Esophagus mucosa (tissue), 1 donor: Measurements from ENCODE around the gene SLC6A18. TPM values are rescaled to one million over a fixed set of nuclear protein-coding genes. Genes with fewer than 3 reads are reported as not detected.
"Not testable (repeated sequence)": the region's sequence is repeated elsewhere in the genome, so short reads cannot be mapped to it uniquely, and the experiment has no call there.

Experiments
- ATAC-seq: fragments of 200-7000 bp; cut with Tn5 transposase; one replicate; pipeline ENCODE4 v1.9.1; 2020
- total RNA-seq: library from RNA; stranded (reverse); gene quantifications from one replicate; pipeline ENCODE4 v1.2.4, GENCODE V29; 2023
- donor health status: DM: yes; HTN: yes; CAD: no.

Gene SLC6A18
- total RNA-seq, 1 donor from 2014 or later: not detected

DNA sequence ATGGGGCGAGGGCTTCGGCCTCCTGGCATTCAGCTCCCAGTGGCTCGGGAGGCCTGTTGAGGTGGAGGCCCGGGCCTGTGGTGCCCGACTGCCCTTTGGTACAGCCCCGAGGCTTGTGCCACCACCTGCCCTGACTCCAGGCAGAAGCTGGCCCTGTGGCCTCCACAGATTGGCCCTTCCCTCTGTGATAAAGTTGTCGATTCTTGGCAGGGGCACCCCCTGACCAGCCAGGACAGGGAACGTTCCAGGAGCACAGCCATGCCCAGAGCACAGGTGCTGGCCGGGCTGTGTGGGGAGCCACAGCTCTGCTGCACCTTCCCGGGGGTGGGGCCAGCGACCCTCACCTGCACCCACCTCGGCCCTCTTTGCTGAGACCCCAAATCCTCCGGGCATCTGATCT lies 32.7 kb downstream of the SLC6A18 start:
- no peak for ATAC-seq

DNA sequence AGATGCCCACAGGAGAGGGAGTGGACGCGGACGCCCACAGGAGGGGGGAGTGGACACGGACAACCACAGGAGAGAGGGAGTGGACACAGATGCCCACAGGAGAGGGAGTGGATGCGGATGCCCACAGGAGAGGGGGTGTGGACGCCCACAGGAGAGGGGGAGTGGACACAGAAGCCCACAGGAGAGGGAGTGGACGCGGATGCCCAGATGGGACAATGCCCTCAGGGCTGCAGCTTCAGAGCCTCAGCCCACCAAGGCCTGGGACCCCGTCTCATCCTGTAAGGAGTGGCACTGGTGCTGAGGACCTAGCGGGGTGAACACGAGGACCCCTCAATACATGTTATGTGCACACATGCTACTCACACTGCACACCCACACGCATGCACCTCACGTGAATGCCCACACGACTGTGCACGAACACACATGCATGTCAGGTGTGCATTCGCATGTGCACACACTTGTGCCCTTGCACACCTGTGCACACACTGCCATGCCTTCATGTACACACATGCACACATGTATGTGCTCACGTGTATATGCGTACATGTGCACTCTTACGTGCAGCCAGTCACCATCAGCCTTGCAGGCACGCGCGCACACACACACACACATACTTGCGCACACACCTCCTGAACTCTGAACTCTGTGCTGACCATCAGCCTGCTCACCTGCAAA lies 34.8 kb downstream of the SLC6A18 start:
- no peak for ATAC-seq

DNA sequence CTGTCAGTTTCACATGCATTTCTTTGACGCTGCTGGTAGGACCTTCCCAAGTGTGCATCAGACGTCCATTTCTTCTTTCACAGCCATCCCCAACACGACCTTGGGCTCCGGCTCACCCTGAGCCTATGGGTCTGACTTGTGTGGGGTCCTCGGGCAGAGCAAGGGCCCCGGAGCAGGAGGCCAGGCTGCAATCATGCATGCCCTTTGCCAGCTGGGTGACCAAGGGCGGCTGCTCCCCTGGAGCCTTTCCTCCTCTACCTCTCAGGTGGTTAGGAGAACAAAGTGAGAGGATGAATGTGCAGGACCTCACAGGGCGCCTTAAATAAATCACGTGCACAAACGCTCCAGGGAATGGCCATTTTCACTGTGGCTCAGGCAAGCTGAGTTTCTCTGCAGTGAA lies 36.5 kb downstream of the SLC6A18 start:
- ATAC-seq: no peak

DNA sequence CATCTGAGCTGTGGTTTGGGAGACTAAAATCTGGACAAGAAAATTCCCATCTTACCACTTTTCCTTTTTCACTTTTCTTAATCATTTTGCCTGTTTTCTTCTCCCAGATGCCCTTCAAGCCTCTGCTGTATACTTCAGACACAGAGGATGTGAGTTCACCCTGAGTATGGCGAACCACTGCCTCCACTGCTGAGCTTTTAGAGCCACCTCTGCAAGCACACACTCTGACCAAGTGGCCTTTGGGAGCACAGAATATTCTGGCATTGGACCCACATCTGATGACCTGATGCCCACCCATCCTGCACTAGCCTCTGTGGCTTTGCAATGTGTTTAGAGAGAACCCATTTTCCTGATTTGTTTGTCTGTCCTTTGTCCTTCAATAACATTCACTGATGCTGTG lies 37.2 kb downstream of the SLC6A18 start:
- no peak for ATAC-seq

DNA sequence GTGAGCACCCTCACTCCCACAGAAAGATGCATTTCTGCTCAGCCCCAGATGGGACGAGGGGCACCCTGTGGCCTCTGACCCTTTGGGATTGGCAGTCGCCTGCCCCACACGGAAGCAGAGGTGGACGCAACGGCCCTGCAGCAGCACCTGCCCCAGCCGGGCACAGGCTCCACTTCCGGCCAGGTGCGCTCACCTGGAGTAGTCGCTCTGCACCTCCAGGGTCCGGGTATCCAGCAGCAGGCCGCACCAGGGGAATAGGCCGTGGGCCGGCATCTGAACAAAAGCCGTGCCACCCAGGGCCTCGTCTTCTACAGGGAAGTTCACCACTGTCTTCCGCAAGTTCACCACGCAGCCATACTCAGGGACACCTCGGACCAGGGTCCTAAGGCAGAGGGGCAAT lies 39.0 kb downstream of the SLC6A18 start:
- no peak for ATAC-seq

DNA sequence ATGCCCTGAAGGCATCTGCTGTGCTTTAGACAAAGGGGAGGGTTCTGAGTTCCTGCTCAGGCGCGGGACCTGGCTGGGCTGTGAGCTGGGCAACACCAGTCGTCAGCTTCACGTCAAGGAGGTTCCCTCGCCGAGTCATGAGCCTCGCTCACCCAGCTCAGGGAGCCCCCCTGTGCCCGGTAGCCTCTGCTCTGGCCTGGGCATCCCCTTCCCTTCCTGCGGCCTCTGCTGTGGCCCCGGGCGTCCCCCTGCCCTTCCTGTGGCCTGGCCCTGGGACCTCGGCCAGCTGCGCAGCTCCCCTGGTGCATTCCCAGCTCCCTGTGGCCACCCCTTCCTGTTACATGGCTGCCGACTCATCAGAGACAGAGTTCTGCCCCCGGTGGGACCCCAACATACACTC lies 39.8 kb downstream of the SLC6A18 start:
- ATAC-seq: no peak

DNA sequence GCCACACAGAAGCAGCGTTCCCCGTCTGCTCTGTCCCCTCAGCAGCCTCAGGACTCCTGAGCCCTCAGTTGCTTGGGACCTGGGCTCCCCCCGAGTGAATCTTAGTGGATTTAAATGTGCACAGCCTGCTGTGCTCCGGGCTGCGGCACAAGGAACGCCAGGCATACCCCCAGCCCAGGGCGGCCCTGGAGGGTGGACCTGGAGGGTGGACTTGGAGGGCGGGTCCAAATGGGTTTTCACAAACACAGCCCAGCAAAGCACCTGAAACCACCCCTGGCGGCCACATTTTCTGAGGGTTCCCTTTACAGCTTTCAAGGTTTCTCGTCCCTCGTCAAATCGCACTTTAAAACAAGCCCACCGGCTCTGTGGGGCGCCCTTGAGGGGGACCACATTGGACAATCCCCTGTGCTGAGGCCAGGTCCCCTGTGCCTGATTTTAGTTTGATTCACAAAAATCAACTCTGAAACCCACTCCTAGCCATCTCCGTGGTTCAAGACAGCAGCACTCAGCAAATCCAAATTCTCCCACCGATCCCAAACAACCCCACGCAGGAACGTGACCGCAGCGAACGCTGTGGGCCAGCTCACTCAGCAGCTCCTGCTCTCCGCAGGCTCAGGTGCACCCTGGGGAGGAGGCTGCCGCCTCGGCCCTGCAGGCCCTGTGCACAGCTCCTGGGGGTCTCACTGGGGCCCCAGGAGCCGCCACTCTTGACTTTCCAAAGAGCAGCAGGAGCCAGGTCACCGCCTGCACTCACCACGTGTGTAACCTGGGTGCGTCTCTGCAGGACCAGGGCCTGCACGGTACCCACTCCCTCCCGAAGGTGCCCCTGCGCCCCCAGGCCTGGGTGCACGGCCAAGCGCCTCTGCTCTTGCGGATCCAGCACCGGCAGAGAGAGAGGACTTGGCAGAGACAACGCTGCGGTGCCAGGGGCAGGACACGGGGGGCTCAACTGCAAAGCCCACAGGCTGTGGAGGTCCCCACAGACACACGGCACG lies 40.6 kb downstream of the SLC6A18 start:
- no peak for ATAC-seq

DNA sequence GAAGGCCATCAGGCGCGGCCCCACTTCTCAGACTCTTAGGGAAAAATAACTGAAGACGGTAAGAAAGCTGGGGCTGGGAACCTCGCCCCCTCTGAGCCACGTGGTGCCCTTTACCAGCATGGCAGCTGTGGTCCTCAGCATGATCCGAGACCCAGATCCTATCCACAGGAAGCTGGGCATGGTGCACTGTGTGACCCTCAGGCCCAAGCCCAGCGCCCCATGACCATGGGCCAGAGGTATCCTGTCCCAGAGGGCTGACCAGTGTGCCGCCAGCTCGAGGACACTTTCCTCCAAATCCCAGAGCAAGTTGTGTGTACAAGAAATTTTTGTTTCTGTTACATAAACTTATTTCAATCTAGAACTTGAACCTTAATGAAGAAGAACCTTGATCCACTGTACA lies 41.6 kb downstream of the SLC6A18 start:
- ATAC-seq: no peak

DNA sequence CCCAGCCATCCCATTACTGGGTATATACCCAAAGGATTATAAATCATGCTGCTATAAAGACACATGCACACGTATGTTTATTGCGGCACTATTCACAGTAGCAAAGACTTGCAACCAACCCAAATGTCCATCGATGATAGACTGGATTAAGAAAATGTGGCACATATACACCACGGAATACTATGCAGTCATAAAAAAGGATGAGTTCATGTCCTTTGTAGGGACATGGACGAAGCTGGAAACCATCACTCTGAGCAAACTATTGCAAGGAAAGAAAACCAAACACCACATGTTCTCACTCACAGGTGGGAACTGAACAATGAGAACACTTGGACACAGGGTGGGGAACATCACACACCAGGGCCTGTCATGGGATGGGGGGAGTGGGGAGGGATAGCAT lies 42.3 kb downstream of the SLC6A18 start:
- ATAC-seq: not testable (repeated sequence)

DNA sequence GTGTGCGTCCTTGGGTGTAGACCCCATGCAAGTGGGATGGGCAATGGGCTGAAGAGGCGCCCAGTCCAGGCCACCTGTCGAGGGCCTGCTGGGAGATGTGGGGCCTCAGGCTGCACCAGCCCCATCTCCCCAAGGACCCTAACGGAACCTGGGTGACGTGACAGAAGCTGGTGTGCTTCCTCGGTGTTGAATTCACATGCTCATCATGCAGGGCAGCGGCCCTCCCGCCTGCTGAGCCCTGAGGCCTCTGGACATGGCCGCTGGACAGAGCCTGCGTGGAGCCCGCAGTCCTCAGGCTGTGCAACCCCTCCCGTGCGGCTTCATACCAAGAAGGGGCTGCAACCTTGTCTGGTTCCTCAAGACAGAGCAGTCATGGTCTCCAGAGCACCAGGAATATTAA lies 42.9 kb downstream of the SLC6A18 start:
- no peak for ATAC-seq

DNA sequence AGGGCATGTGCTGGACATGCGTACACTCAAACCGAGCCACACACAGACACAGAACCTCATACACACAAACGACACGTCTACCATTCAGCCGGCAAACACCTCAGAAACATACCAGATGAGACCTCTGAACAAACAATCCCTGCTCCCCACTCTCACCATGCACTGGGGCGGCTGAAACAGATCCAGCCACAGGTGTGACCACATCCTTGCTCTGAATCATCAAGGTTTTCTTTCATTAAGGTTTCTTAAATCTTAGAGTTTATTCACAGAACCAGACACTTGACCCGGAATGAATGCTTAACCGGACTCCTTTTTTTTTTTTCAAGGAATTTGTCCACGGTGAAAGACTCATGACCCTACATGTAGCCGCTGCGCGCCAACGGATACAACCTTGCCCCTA lies 43.5 kb downstream of the SLC6A18 start:
- ATAC-seq: no peak

DNA sequence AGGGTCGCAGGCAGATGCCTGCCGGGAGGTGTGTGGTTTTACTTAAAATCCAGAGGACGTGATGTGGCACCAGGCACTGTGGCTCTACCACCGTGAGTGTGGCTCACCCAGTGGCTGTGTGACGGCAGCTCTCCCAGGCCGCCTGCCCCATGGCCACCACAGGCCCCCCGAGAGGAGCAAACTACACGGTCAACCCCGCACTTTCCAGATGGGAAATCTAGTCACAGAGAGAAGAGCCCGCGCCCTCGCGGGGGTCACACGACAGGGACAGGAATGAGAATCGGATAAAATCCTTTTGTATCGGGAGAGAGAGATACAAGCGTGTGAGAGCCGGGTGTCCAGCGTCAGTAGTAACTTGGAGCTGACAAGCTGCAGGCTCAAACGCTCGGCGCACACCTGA lies 45.2 kb downstream of the SLC6A18 start:
- ATAC-seq: no peak

DNA sequence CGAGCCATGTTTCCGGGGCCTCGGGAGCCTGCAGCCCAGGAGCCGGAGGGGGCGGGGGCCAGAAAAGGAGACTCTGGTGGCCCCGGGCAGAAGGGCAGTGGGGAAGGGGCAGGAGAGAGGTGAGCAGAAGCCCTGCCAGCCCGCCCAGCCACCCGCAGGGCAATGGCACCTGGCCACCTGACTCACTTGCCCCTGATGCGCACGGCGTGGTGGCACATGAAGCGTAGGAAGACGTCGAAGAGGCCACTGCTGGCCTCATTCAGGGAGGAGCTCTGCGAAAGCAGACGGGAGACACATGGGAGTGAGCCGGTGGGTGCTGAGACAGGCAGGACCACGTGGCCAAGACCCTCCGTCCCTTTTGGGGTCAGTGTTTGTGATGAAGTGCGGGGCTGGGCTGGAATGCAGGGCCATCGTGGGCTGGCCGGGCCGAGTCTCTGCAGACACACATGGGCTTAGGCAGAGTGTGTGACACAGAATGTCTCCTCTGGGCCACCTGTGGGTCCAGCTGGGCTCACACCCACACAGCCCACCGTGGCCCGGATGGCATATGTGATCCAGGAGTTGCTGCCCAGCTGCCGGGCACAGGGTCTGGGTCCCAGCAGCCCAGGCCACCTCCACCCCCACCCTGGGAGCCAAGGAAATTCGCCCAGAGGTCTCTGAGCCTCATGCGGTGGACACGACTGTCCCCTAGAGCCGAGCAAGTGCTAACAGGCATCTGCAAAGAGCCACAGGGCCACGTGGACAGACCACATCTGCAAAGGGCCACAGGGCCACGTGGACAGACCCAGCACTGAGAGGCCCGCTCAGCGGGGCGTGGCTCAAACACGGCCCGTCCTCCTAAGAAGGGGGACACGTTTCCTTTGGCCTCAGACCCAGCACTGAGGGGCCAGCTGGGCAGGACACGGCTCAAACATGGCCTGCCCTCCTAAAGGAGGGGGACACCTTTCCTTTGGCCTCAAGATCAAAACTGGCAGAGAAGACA lies 46.0 kb downstream of the SLC6A18 start:
- no peak for ATAC-seq

DNA sequence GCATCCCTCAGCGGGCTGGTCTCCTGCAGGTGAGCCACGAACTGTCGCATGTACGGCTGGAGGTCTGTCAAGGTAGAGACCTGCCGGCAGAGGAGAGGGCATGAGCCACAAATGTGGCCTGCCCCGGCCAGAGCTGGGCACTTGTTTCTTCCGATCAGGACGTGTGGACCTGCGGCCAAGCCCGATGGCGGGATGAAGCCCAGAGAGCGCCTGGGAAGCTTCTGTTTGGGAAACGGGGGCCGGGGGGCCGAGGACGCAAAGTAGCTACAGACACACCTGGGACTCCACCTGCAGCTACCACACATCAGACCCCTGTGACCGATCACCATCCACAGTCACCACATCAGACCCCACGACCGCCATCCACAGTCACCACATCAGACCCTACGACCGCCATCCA lies 47.0 kb downstream of the SLC6A18 start:
- no peak for ATAC-seq

DNA sequence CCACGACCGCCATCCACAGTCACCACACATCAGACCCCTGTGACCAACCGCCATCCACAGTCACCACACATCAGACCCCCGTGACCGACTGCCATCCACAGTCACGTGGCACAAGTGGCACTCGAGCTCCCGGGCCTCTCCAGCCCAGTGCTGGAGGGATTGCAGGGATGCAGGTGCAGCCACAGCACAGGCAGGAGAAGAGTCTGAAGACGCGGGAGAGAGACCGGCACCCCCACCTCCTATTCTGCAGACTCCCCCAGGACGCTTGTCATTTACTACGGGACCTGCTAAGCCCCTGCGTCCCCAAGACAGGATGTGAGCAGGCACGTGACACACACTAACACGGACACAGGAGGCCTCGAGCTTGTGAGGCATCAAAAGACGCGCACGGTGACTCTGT lies 48.6 kb downstream of the SLC6A18 start:
- no peak for ATAC-seq

DNA sequence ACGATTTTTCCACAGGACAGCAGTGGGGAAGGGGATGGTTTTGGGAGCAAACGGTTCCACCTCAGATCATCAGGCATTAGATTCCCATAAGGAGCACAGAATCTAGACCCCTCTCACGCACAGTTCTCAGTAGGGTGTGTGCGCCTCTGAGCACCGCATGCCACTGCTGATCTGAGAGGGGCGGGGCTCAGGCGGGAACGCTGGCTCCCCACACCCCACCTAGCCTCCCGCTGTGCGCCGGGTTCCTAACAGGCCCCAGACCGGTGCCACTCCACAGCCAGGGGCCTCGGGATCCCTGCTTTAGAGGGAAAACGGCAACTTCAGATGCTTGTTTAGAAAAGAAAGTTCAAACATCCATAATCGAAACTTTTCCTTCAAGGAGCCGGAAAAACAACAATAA lies 49.3 kb downstream of the SLC6A18 start:
- no peak for ATAC-seq

DNA sequence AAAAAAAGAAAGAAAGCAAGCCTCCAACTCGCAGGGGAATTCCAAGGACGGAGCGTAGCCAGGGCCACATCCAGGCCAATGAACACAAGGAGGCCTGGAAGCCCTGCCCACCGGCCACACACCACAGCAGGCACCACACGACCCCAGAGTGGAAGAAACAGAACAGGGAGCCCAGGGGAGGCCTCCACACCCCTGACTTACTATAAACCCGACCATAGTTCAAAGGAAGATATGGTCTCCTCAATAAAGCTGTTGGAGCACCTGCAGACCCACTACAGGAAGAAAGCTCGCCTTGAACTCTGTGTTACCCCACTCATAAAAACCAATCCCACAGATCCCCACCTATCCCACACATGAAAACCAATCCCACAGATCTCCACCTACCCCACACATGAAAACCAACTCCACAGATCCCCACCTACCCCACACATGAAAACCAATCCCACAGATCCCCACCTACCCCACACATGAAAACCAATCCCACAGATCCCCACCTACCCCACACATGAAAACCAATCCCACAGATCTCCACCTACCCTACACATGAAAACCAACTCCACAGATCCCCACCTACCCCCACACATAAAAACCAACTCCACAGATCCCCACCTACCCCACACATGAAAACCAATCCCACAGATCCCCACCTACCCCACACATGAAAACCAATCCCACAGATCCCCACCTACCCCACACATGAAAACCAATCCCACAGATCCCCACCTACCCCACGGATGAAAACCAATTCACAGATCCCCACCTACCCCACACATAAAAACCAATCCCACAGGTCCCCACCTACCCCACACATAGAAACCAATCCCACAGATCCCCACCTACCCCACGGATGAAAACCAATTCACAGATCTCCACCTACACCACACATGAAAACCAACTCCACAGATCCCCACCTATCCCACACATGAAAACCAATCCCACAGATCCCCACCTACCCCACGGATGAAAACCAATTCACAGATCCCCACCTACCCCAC lies 50.5 kb downstream of the SLC6A18 start:
- ATAC-seq: not testable (repeated sequence)

DNA sequence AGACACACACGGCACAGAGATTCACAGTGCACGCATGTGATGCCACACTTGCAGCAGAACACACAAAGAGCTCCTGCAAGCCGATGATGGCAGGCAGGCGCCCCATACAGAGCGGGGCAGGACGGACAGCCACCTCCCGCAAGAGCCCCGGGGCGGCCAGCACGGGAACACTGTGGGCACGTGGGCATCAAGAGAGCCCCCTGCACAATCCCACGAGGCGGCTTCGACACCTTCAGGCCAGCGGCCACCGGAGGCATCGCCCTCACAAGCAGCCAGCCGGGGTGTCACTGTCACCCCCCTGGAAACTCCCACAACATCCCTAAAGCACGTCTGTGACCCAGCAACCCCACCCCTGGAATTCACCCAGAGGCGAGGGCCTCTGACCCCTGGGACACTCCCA lies 51.7 kb downstream of the SLC6A18 start:
- ATAC-seq: no peak

DNA sequence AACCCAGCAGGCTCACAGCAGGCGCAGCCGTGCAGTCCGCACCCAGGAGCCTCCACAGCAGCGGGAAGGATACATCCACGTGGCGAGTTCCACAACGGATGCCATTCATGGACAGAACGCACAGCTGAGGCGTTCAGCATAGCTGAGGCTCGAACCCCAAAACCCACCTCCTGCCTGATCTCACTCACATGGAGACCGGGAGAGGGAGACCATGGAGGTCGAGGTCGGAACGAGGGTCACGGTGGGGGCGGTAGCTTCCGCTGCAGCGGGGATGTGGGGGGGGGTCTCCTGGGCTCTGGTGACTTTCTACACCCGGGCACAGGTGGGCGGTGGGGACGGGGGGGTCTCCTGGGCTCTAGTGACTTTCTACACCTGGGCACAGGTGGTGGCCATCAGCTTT lies 52.1 kb downstream of the SLC6A18 start:
- ATAC-seq: no peak

DNA sequence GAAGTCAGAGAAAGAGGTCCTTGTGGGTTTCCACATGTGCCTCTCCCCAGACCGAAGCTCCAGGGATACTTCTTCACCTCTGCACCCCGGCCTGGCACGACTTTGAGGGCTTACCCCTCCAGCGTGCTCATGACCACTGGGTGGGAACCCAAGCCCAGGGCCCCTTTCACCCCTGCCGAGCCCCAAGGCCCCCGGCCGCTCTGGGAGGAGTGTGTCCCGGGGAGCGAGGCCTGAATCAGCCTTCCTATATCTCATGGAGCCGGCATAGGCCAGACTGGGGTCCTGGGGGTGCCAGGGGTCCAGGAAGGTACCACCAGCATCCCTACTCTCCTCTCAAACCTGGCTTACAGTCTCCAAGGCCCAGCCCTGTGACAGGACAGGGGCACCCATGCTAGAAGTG lies 52.6 kb downstream of the SLC6A18 start:
- ATAC-seq: no peak

DNA sequence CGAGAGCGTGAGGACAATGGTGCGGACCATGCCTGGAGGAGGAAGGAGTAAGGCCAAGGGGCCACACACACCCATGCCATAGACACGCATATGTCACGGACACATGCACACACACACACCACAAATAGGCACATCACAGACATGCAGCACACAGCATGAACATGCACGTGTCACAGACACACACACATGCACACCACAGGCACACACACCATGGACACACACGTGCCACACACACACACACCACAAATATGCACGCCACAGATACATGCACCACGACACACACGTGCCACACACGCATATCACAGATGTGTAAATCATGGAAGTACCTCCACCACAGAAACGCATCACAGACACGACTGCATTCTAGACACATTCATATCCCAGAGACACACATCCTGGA lies 53.0 kb downstream of the SLC6A18 start:
- no peak for ATAC-seq
